SIG-M5 treated with dmso at 0.1 percent for 504 hours (cell line): Measurements from ENCODE around the gene ZRANB1.

Experiments used
- DNase-seq: peaks from one replicate; lab custom pipeline; 2025; ENCODE audit not compliant: unreplicated experiment; lab: John Stamatoyannopoulos, UW

Gene ZRANB1

DNA sequence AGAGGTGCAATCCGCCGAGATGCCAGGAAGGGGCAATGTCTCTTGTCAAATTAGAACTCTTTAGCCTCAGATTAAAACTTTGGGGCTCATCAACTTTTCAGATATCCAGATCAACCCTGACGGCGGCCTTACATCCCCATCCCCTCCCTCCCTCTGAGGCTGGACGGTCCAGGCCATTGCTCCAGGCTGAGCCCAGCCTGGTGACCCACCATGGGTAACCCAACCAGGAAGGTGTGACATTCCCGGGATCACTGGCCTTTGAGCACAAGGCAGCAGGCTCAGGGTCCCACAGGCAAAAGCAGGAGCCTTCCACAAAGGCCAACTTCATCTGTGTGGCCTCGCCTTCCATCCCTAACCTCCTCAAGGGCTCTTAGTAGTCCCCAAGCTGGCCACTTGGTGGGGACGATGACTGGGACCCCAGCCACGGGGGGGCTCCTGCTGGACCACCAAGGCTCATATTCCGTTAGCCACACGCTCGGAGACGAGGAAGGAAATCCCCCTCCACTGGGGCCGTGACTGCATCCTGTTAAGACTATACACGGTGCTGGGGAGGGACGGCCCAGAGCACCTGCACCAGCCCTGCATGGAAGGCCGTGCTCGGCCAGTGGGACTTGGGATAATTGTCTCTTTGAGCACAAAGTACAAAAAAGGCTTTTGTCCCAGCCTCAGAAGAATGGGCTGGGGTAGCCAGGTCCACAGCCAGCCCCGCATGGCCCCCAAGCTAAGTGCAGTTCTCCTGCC lies 62.8 kb downstream of the ZRANB1 start:
- no peak for DNase-seq

DNA sequence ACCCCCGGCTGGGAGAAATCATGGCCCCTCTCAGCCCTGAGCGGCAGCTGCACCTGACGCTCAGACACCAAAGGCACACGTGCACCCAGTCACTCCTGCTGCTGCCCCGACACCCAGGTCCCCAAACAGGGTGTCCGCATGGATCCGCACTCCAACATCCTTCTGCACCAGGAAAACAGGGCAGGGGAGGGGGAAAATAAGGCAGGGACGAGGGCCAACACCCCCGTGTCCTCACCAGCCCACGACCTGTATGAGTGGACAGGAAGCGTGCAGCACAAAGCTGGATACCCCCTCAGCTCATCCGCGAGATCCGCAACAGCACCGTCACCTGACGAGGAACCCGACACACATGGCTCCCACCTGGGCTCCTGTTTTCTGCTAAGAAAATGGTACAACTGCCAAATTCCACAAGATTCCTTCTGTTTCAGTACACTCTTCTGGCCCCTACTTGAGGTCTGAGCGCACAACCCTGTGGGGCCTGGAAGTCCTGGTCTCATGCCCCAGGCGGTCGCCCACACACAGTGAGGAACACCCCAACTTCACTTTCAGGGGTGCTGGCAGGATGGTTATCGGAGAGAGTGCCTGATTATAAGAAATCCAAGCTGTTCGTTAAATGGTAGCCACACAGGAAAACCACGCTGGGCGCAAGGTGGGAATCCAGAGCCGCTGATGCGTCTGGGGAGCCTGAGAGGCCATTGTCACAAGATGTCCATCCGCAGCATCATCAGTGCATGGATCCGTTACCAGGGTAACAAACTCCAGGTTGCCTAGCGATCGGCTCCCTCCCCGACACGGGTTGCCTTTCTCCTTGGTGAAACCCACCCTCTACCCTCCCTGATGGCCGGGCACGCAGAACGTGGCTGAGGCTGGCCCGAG lies 63.6 kb downstream of the ZRANB1 start:
- DNase-seq = no peak

DNA sequence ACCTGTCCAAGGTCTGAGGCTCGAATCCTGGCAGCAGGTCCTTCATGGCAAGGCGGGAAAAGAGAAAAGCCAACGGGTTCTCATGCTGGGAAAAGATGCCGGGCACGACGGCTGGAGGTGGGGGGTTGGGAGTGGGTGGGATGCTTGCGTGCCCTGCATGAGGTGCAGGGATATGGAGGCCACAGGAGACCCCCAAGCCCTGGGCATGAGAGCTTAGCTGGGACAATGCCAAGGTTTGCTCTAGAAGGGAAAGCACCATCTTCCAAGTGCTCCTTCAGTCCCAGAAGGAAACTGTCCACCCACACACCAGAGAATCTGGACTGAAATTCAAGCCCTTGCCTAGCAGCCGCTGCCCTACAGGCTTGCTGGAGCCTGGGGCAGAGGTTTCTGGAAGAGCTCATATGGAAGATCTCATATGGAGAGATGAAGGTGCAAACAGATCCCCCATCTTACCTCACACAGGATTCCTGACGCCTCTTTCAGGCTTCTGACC lies 64.3 kb downstream of the ZRANB1 start:
- DNase-seq = no peak

DNA sequence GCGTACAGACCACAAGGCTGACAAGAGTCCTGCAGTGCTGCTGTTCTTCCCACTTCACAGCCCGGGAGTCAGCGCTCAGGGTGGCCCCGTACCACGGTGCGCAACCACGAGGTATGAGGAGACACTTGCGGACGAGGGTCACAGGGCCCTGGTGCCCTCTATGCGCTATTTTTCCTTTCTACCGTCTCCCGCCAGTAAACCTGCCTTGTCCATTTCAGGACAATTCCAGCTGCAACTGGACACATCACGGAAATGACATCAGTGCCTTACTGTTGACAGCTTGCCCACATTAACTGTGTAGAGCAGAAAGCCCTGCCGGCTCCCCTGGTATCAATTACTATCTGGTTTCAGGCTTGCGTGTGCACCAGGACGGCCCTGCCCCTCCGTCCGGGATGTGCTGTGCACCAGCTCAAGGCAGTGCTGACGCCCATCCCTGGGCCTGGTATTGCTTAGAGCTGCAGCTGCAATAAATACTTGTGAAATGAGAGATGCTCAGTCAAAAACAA lies 65.1 kb downstream of the ZRANB1 start:
- no peak for DNase-seq

DNA sequence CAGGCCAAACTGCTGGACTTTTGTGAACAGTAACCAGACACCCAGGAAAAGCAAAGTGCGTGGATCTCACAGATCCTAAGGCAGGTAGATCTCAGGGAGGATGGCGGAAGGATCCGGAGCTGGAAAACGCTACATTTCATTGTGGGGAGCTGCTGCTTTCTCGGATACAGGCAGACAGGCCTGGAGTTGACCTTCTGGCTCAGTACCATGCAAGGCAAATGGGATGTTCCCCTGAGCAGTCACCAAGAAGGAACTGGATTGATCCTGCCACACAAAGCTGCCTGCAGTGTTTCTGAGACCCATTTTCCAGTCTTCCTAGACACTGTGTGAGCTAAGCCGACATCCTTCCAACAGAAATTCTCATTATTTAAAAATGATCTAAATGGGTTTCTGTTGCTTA lies 65.5 kb downstream of the ZRANB1 start:
- DNase-seq = no peak

DNA sequence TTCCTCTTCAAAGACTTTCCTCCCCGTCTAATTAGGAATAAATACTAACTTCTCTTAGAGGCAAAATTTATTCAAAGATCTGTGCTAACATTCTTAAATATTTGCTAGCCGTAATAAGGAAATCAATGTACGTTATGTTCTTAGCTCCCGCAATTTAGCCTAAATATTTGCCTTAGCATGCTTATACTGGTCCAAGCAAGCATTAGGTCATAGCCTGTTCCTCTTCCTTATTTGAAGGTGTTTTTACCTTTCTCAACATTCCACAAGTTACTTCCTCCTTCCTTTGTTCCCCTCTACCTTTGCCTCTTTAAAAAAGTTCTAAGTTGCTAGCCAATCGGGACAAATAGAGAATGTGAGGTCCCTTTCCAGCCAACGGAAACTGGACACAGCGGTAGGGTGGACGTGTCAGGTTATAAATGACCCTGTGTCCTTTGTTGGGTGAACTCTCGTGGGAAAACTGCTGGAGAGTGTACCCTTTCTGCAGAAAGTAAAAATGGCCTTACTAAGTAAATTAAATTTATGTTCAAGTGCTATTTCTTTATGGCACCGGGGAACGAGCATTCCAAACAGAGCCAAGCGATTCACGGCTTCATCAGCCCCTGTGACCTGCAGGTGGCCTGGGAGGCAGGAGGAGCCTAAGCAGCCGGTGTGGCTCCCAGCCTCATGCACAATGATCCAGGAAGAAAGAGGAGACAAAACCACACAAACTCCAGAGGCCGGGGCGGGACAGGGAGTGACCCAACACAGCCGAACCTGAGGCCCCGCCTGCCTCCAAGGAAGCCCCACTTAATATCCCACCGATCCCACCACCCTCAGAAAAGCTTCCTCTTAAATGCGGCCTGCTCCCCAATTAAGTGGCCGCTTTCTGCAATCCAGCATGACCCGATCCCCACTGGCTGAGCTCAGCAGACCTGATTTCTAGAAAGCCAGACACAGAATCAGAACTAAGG lies 67.0 kb downstream of the ZRANB1 start:
- DNase-seq = no peak

DNA sequence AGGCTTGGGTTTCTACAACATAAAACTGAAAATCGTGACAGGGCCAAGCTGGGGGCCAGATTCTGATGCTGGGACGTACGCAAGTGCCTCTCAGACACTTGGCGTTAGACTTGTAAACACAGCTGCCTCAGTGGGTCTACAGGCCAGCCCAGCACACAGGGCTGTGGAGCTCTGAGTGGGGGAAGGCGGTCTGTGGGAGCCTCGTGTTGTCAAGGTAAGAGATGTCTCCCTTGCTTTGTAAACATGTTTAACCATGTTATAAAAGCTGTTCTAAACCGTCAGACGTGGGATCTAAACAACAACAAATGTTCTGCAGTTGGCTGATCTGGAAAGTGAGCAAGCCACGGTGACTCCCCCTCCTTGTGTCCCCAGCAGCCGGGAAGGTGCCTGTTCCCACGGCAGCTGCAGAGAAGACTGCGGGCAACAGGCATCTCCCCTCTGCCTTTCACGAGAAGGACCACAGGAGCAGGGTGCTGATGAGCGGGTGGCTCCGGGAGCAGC lies 67.8 kb downstream of the ZRANB1 start:
- DNase-seq = no peak

DNA sequence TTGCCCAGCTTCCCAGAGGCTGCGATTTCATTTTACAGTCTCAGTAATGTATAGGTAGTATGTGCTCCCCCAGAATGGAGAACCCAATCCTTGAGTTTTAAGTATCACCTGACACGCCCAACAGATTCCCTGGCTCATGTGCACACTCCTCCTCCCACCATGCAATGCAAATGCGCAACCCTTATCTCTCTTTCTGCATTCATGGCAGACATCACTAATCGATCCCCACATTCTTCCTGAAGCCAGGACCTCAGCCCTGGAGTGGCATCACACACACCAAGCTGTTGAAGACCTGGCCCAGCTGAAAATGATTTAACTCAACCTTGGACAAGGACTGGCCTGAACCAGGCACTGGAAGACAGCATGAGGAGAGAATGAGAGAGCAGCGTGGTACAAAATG lies 68.4 kb downstream of the ZRANB1 start:
- DNase-seq = no peak

DNA sequence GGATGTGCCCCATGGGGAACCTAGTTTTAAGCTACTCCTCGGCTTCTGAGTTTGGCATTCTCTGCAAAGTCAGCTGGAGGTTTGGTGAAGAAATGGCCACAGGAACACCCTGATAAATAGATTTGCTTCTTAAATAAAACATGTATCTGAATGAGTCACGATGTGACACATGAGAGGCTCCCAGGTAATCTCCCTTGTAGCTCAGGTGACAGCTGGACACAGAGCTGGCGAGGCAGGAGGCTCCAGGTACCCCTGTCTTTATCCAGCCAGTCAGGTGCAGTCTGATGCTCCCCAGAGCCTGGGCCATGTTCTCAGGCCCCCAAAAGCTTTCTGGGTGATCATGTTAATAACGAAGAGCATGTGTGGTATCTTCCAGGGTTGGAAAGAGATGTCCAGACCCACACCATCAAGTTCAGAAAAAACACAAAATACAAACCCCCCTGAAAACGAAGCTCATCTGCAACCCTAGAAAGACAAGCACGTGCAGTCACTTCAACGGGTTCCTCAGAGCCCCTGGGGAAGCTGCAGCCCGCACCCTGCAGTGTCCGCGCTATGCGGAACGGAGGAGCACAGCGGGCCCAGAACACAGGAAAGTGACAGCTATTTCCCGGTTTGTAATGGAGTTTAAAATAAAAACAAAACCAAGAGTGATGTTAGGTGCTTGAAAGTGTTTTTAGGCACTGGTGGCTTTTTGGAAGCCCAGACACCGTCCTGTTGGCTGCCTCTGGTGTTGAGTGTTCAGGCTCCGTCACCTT lies 69.4 kb downstream of the ZRANB1 start:
- DNase-seq = no peak

DNA sequence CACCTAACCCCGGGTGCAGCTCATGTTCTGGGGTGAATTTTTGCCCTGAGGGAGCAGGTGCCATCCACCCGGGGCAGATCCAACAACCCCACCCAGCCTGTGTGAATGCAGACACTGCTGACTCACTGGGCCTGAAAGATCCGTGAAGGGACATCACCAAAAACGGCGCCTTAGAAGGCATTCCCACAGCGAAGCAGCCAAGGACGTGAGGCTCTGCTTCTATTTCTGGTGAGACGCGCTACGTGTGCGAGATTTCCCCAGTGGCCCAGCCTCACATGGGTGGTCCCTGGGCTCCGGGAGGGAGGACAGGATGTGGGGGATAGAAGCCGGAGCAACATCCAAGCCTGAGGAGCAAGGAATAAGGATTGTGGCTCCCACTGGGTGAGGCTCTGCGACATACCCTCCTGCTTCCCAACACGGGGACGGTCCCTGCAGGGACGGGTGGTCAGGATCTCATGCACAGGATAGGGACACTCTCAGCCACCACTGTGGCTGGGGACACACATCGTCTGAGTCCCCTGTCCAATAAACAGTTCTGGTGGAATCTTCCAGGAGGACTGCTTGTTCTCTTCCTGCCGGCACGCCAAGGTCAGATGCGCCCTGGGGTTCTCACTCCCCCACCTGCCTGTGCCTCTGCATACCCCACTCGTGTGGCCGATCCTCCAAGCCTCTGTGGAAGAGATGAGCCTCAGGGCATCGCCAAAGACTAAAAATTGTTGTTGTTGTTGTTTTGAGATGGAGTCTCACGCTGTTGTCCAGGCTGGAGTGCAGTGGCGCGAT lies 70.2 kb downstream of the ZRANB1 start:
- DNase-seq = no peak

DNA sequence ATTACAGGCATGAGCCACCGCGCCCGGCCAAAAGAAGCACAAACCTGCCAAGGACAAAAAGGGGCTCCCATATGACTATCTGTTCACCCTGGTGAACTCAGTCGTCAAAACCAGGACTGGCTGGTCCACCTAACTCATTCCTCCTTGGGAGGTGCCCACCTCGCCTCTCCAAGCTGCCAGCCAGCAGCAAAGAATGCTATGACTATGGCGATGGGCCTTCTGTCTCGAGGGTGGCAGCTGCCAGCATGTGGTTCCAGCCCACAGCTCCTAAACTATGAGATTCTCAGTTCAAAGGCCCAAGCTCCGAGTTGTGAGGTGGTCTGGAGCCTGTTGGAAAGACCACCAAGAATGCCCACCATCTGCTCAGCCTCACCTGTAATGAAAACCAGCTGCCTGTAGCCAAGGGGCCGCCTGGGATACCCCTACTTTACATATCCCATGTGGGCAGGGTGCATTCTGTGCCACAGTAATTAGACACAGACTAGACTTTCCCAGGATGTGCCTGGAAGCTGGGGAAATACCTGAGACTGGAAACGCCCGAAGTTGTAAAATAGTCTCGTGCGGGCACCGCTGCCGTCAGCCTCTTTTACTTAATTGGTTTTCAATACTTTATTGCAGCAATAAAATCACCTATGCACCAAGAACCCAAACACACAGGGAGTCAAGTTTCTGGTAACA lies 71.1 kb downstream of the ZRANB1 start:
- DNase-seq = no peak

DNA sequence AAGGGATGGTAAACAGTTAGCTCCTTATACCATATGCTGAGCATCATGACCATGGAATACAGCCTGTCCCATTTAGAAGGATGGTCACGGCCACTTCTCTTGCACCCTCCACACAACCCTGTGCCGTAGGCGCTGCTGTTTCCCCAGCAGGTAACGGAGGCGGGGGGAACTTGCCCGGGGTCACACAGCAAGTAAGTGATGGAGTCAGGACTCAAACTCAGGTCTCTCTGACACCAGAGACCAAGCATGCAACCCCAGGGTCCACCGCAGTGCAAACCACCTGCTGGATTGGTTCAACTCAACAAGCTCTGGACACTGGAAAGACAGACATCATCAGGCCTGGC lies 71.6 kb downstream of the ZRANB1 start:
- DNase-seq = no peak

DNA sequence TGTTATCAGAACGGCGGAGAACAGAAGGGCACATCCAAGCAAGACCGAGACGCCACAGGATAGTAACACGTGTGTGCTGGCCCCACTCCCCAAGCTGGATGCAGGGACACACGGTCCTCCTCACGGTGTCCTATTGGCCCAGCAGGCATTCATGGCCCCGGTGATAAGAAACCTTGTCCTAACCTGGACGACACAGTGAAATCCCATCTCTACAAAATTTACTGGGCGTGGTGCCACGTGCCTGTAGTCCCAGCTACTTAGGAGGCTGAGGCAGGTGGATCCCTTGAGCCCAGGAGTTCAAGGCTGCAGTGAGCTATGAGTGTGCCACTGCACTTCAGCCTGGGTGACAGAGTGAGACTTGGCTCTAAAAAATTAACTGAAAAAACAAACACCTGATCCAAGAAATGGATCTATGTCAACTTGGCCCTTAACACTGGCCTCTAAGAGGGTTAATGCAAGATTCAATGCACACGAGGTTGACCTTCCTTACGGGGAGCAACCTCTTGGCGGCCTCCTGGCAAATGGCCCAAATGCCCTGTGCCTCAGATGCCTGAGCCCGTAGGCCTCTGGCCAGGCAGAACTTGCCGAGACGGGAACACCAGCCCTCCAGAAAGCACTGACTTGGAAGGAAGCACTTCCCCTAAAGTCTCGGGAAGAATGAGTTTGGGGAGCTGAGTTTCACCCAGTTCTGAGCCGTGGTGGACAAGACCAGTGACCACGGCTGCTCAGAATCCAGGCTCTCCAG lies 72.3 kb downstream of the ZRANB1 start:
- DNase-seq = no peak

DNA sequence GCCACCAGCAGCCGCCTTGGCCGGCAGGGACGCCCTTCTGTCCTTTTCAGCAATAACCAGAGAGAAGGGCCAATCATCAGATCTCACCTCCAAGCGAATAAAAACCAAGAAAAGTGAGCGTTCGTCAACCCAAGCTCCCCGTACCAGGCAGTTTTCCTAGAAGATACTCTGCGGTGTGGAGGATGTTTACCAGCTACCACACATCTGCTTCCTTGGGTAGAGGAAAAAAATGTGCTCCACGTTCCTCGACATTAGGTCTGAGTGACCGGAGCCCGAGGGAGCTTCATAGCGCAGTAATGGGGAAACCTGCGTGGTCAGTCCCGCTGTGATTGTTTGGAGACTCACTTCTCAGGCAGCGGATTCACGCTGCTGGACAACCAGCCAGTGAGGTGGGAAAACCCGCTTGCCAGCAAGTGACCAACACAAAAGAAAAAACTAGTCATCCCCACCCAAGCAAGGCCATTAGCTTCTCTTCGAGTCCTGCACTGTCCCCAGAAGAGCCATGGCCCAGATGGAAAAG lies 73.0 kb downstream of the ZRANB1 start:
- no peak for DNase-seq

DNA sequence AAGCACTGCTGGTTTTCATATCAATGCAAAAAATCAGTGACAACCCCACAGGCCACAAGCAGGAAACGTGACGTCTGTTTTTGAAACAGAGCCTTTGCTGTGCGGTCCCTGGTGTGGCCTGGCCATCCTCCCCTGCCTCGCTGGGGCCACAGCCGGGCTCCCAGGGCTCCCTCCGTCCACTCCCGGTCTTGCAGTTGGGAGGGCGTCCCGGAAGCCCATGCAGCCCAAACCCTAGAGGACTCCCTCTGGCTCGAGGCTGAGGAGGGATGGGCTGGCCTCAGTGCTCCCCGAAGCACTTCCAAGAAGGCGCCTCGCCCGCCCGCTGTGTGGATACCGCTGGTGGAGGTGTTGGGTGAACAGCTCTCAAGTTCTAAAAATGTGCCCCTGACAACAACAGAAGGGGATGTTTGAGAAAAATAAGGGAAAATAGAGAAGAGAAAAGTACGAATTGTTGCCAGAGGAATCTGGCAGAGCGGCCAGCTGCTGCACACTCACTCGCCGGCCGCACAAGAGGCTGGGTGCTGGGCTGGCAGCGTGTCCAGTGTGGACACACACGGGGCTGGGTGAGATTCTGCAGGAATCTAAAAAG lies 73.5 kb downstream of the ZRANB1 start:
- no peak for DNase-seq

DNA sequence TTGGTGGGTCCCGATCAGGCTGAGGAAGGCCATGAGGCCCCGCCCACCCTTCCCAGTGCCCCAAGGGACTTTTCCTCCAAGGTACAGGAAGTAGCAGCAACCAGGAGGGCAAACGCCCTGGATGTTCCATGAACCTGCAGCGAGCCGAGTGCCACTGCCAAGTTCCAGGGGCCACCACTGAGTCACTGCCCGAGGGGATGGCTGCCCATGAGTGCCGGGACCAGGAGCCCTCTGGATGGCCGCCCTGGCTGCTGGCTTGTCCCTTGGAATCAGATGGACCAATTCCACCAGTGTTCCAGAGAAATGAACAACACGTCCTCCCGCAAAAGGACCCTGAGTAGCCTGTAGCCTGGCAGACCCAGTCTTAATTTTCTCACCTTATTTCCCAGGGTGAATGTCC lies 74.2 kb downstream of the ZRANB1 start:
- DNase-seq = no peak

DNA sequence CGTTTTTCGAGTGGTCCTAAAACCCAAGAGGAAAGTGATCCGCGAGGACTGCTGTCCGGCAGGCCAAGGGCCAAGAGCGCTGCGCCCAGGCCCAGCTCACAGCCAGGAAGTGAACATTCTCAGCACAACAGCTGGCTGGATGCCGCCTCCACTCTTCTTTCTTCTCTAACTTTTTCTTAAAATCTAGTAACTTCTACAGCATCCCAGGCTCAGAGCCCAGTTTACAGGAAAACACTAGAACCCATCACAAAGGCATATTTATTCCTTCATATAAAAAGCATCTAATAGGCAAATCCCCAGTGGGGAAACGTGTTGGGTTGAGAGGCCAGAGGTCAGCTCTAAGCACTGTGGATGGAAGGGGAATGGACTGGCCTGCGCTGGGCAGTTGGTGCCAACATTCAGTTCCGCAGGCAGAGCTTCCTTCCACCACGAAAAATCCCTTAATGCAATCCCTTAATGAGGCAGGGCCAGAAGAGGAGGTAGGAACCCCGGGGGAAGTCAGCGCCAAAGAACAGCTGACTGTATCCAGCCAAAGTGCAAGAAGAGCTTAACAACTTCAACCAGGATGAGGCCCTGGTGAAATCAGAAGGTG lies 74.8 kb downstream of the ZRANB1 start:
- no peak for DNase-seq
